Lung (tissue), 12 donors: ENCODE data around the gene STRBP. TPM values are rescaled to one million over a fixed set of nuclear protein-coding genes. Genes with fewer than 3 reads are reported as not detected.
"Not testable (repeated sequence)": the region's sequence is repeated elsewhere in the genome, so short reads cannot be mapped to it uniquely, and the experiment has no call there.

Experiments used
- ATAC-seq: fragments of 200-7000 bp; cut with Tn5 transposase; one replicate; pipeline ENCODE4 v1.9.1; 2020; ENCODE audit warnings: moderate number of reproducible peaks; ENCODE audit not compliant: insufficient read depth, low FRiP score
- DNase-seq, 3 donors: peaks; one replicate each; pipeline ENCODE4 v3.0.0-alpha.2; 2013 to 2017
- H3K27ac ChIP-seq, 2 donors: one replicate each; pipeline ENCODE4 v1.5.1; 2013; ENCODE audit warnings: mild to moderate bottlenecking in 2 of 2, moderate library complexity in 2 of 2, control low read depth in 1 of 2, inconsistent platforms in 1 of 2, low read depth in 1 of 2, low read length in 1 of 2
- H3K27me3 ChIP-seq, 3 donors: one replicate each; pipeline ENCODE4 v1.5.1; 2013; ENCODE audit warnings: low read length in 2 of 3; ENCODE audit not compliant: control insufficient read depth in 3 of 3, insufficient read depth in 3 of 3
- H3K36me3 ChIP-seq, 4 donors: one replicate each; pipeline ENCODE4 v1.5.1; 2013; ENCODE audit warnings: low read length in 4 of 4, mild to moderate bottlenecking in 1 of 4, moderate library complexity in 1 of 4; ENCODE audit not compliant: control insufficient read depth in 4 of 4, insufficient read depth in 4 of 4
- H3K4me1 ChIP-seq, 5 donors: one replicate each; pipeline ENCODE4 v1.5.1; 2013; ENCODE audit warnings: low read length in 5 of 5, mild to moderate bottlenecking in 2 of 5, moderate library complexity in 1 of 5; ENCODE audit not compliant: control insufficient read depth in 5 of 5, insufficient read depth in 5 of 5
- H3K4me3 ChIP-seq: one replicate; pipeline ENCODE4 v1.5.1; 2013; ENCODE audit warnings: mild to moderate bottlenecking, control low read depth, moderate library complexity
- H3K9ac ChIP-seq, 2 donors: one replicate each; pipeline ENCODE4 v1.5.1; 2013; ENCODE audit warnings: low read length in 2 of 2, control low read depth in 1 of 2; ENCODE audit not compliant: insufficient read depth in 1 of 2
- H3K9me3 ChIP-seq, 4 donors: one replicate each; pipeline ENCODE4 v1.5.1; 2013; ENCODE audit warnings: low read length in 3 of 4, mild to moderate bottlenecking in 1 of 4, moderate library complexity in 1 of 4; ENCODE audit not compliant: control insufficient read depth in 4 of 4, insufficient read depth in 3 of 4
- CTCF ChIP-seq: IDR thresholded peaks from 2 replicates; pipeline ENCODE4 v1.5.1; 2012; ENCODE audit warnings: mild to moderate bottlenecking; ENCODE audit errors: control extremely low read depth, extremely low read depth
- WGBS, 2 donors: extraction: QIAGEN DNeasy Blood & Tissue Kit; methylation state at CpG; one replicate each; pipeline ENCODE4 v1.1.7; 2013; 5-methylcytosine and 5-hydroxymethylcytosine counted together
- polyA plus RNA-seq, 2 donors: library from polyadenylated mRNA; stranded (reverse); fragments of 200-250 nt; gene quantifications; one replicate each; pipeline ENCODE4 v1.2.1, GENCODE V29; 2013
- total RNA-seq, 2 donors: library from RNA; depleted of rRNA in 1 of 2; stranded (reverse); fragments of >200 nt in 1 of 2; gene quantifications; one replicate each; pipeline ENCODE4 v1.2.1, GENCODE V29; 2014 to 2021
- donor health status: control.
- donor health status: control.
- donor health status: Bipolar disorder and iron deficiency.
- donor health status: healthy.
- donor health status: DM: yes; HTN: yes; CAD: no.

STRBP gene
- total and polyA plus RNA-seq, 4 donors: 8.3 to 27.2 (median 21.1) TPM

- no peak overlapping the region for H3K4me3 ChIP-seq
- H3K9me3 ChIP-seq: no peaks in the 10 kb centered on the region
- no peak for TF ChIP-seq CTCF
- peak in 1 of 3 donors; percentile 5 for DNase-seq
- no peaks in the 10 kb centered on the region for H3K36me3 ChIP-seq
- no peak for ATAC-seq
- 76% methylated on average over 1 of the region's 1 CpG for WGBS, 2 donors
- no peak overlapping the region for H3K9ac ChIP-seq
- no peaks in the 10 kb centered on the region for H3K27me3 ChIP-seq
- H3K27ac ChIP-seq: no peak overlapping the region
- no peaks in the 10 kb centered on the region for H3K4me1 ChIP-seq
Observed at GRCh38 chr9:123191680-123192079, 76.7 kb downstream of the STRBP start.

DNA sequence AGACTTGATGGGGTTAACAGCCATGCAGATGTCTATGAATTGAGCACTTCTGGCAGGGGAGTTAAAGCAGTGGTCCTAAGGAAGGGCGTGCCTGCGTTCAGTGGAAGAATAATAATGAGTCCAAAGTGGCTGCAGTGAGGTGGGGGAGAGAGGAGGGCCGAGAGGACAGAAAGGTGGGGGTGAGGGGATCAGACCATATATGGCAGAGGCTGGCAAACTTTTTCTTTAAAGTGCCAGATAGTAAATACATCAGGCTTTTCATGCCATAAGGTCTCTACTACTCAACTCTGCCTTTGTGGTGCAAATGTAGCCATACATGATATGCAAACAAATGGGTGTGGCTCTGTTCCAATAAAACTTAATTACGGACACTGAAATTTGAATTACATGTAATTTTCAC lies 77.1 kb downstream of the STRBP start:
- WGBS, 2 donors: 60 to 65% methylated on average over 4 of the region's 4 CpGs
- TF ChIP-seq CTCF: no peak
- Histone ChIP-seq H3K9me3 (no peaks in the 10 kb centered on the region), H3K4me3 (no peak overlapping the region), H3K36me3 (no peaks in the 10 kb centered on the region), H3K4me1 (no peaks in the 10 kb centered on the region), H3K27ac (no peak overlapping the region), H3K9ac (no peak overlapping the region), H3K27me3 (no peaks in the 10 kb centered on the region)
- ATAC-seq: no peak
- DNase-seq: peak in 1 of 3 donors; percentile 2

DNA sequence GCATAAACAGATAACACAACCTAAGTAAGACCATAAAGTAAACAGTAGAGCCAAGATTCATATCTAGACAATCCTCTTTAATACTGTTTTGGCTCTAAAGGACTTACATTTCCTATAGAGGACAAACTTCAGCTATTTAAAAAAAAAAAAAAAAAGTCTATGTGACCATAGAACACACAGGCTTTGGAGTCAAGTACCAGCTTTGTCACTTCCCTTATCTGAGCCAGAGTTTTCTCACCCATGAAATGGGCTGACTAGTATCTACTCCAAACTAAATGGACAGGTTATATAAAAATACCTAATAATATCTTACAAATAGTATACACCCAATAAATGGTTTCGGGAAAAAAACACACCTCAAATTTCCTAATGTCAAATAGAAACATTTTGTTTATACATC lies 81.3 kb downstream of the STRBP start:
- Histone ChIP-seq H3K9me3 (no peaks in the 10 kb centered on the region), H3K4me3 (no peak overlapping the region), H3K9ac (no peak overlapping the region), H3K36me3 (peaks cover 0 to 2% (median 0%) of the 10 kb centered on the region in 4 donors), H3K27ac (no peak overlapping the region), H3K4me1 (no peaks in the 10 kb centered on the region), H3K27me3 (no peaks in the 10 kb centered on the region)
- 97 to 100% methylated on average over 1 of the region's 1 CpG for WGBS, 2 donors
- no peak for TF ChIP-seq CTCF
- no peak for ATAC-seq
- DNase-seq: no peak

DNA sequence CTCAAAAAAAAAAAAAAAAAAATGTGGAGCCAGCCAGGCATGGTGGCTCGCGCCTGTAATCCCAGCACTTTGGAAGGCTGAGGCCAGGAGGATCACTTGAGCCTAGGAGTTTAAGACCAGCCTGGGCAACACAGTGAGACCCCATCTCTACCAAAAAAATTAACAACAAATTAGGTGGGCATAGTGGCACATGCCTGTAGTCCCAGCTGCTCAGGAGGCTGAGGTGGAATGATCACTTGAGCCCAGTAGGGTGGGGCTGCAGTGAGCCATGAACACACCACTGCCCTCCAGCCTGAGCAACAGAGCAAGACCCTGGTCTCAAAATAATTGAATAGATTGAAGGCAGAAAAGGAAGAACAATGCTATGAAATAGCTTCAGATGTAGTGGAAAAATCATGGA lies 82.4 kb downstream of the STRBP start:
- 98 to 100% methylated on average over 2 of the region's 2 CpGs for WGBS, 2 donors
- H3K36me3 ChIP-seq, H3K4me1 ChIP-seq, H3K27me3 ChIP-seq, H3K4me3 ChIP-seq, DNase-seq, H3K9me3 ChIP-seq, H3K9ac ChIP-seq, H3K27ac ChIP-seq, ATAC-seq: not testable (repeated sequence)
